PC-3 (cell line): ENCODE data around the gene TLR8.

Experiments
- EZH2 ChIP-seq: fragments of 300-600 bp; sonication (generic); IDR thresholded peaks from one replicate; pipeline ENCODE4 v1.6.1; 2017; ENCODE audit warnings: antibody characterized with exemption, mild to moderate bottlenecking, low read length; ENCODE audit not compliant: unreplicated experiment
- TF ChIP-seq, protein P1 (sequence below): fragments of 300-600 bp; sonication (generic); conservative IDR thresholded peaks from 2 replicates; pipeline ENCODE4 v1.5.1; 2017; ENCODE audit warnings: antibody characterized with exemption, low read depth, mild to moderate bottlenecking, low read length

DNA sequence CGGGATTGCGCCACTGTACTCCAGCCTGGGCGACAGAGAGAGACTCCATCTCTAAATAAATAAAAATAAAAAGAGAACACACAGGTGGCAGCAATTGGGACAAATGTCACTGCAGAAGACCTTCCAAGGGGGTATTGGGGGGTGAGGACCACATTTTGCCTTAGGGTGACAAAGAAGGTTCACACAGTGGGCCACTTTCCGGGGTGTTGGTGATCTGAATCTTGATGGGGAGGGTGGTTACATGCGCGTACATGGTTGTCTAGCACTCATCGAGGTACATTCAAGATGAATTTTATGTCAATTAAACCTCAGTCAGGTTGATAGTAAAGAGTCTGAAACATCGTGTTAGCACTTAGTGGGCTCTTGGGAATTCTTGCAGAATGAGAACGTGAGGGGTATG is 48.0 kb downstream of the TLR8 start:
- TF ChIP-seq, protein P1, sequence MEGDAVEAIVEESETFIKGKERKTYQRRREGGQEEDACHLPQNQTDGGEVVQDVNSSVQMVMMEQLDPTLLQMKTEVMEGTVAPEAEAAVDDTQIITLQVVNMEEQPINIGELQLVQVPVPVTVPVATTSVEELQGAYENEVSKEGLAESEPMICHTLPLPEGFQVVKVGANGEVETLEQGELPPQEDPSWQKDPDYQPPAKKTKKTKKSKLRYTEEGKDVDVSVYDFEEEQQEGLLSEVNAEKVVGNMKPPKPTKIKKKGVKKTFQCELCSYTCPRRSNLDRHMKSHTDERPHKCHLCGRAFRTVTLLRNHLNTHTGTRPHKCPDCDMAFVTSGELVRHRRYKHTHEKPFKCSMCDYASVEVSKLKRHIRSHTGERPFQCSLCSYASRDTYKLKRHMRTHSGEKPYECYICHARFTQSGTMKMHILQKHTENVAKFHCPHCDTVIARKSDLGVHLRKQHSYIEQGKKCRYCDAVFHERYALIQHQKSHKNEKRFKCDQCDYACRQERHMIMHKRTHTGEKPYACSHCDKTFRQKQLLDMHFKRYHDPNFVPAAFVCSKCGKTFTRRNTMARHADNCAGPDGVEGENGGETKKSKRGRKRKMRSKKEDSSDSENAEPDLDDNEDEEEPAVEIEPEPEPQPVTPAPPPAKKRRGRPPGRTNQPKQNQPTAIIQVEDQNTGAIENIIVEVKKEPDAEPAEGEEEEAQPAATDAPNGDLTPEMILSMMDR = no peak
- no peak for TF ChIP-seq EZH2
